Hematopoietic multipotent progenitor cell treated with erythropoietin and hydrocortisone succinate and interleukin-3 and kit ligand, for 8 days (in vitro differentiated cells): Measurements from ENCODE around the gene CD300A.
A peak's percentile ranks its signal among the peaks of the same experiment; 100 is the strongest.
"Not testable (repeated sequence)": the region's sequence is repeated elsewhere in the genome, so short reads cannot be mapped to it uniquely, and the experiment has no call there.

Experiments
- DNase-seq: peaks from one replicate; pipeline ENCODE4 v3.0.0-alpha.2; 2015

CD300A gene

GRCh38 chr17:74485022-74485743 is 18.7 kb downstream of the CD300A start:
- DNase-seq = no peak

- no peak for DNase-seq
These were observed 19.4 kb downstream of the CD300A start for GRCh38 chr17:74485841-74486240.

GRCh38 chr17:74488276-74488675 is 21.8 kb downstream of the CD300A start:
- not testable (repeated sequence) for DNase-seq

- DNase-seq = no peak
These were observed 24.3 kb downstream of the CD300A start for GRCh38 chr17:74490716-74491115.

GRCh38 chr17:74491626-74492025 is 25.2 kb downstream of the CD300A start:
- DNase-seq = no peak

GRCh38 chr17:74493331-74493833 is 26.9 kb downstream of the CD300A start:
- peak; percentile 56 for DNase-seq

GRCh38 chr17:74497471-74497870 is 31.0 kb downstream of the CD300A start:
- no peak for DNase-seq

- no peak for DNase-seq
These were observed 33.6 kb downstream of the CD300A start for GRCh38 chr17:74499992-74500391.

GRCh38 chr17:74502861-74503260 is 36.4 kb downstream of the CD300A start:
- DNase-seq = no peak

GRCh38 chr17:74503949-74504348 is 37.5 kb downstream of the CD300A start:
- DNase-seq = not testable (repeated sequence)

- no peak for DNase-seq
These were observed 41.7 kb downstream of the CD300A start for GRCh38 chr17:74508156-74508555.

GRCh38 chr17:74512036-74512435 is 45.6 kb downstream of the CD300A start:
- DNase-seq = no peak

GRCh38 chr17:74512624-74513091 is 46.2 kb downstream of the CD300A start:
- DNase-seq = no peak

GRCh38 chr17:74513987-74514631 is 47.7 kb downstream of the CD300A start:
- peak; percentile 54 for DNase-seq

- no peak for DNase-seq
These were observed 48.3 kb downstream of the CD300A start for GRCh38 chr17:74514632-74515334.

GRCh38 chr17:74515941-74516340 is 49.5 kb downstream of the CD300A start:
- no peak for DNase-seq

GRCh38 chr17:74516561-74517328 is 50.3 kb downstream of the CD300A start:
- DNase-seq = no peak

GRCh38 chr17:74518413-74518981 is 52.1 kb downstream of the CD300A start:
- DNase-seq = not testable (repeated sequence)

GRCh38 chr17:74520016-74520434 is 53.6 kb downstream of the CD300A start:
- DNase-seq = peak; percentile 21

- no peak for DNase-seq
These were observed 54.5 kb downstream of the CD300A start for GRCh38 chr17:74520790-74521480.

- DNase-seq = no peak
These were observed 55.3 kb downstream of the CD300A start for GRCh38 chr17:74521701-74522201.
